Type B pancreatic cell (in vitro differentiated cells): ENCODE data around the gene CAMTA2. TPM values are rescaled to one million over a fixed set of nuclear protein-coding genes. Genes with fewer than 3 reads are reported as not detected.

Experiments
- DNase-seq: peaks from one replicate; pipeline ENCODE4 v3.0.0; 2021; ENCODE audit warnings: mixed read lengths; ENCODE audit not compliant: unreplicated experiment; ENCODE audit errors: extremely low spot score
- H3K27ac Mint-ChIP-seq: 2 replicates; pipeline ENCODE4 v1.8.0; 2021; ENCODE audit warnings: mild to moderate bottlenecking, mixed read lengths
- H3K27me3 Mint-ChIP-seq: 2 replicates; pipeline ENCODE4 v1.8.0; 2021; ENCODE audit warnings: mixed read lengths
- H3K36me3 Mint-ChIP-seq: 2 replicates; pipeline ENCODE4 v1.8.0; 2021; ENCODE audit warnings: mixed read lengths
- H3K4me1 Mint-ChIP-seq: one replicate; pipeline ENCODE4 v1.8.0; 2021; ENCODE audit warnings: mixed read lengths; ENCODE audit not compliant: unreplicated experiment
- H3K4me3 Mint-ChIP-seq: 2 replicates; pipeline ENCODE4 v1.8.0; 2021; ENCODE audit warnings: mild to moderate bottlenecking, mixed read lengths
- H3K9me3 Mint-ChIP-seq: 2 replicates; pipeline ENCODE4 v1.8.0; 2021; ENCODE audit warnings: mixed read lengths
- total RNA-seq: library from RNA; stranded (reverse); gene quantifications from 2 replicates; pipeline ENCODE4 v1.2.1, GENCODE V29; 2021; ENCODE audit warnings: low replicate concordance
- TF ChIP-seq, protein P1 (sequence below): fragments of 200-600 bp; sonication (generic); conservative IDR thresholded peaks from 2 replicates; pipeline ENCODE4 v1.5.0; 2021; ENCODE audit warnings: antibody characterized with exemption, mild to moderate bottlenecking

The CAMTA2 gene
- total RNA-seq, 1 donor from 2014 or later = 26.3 TPM

DNA sequence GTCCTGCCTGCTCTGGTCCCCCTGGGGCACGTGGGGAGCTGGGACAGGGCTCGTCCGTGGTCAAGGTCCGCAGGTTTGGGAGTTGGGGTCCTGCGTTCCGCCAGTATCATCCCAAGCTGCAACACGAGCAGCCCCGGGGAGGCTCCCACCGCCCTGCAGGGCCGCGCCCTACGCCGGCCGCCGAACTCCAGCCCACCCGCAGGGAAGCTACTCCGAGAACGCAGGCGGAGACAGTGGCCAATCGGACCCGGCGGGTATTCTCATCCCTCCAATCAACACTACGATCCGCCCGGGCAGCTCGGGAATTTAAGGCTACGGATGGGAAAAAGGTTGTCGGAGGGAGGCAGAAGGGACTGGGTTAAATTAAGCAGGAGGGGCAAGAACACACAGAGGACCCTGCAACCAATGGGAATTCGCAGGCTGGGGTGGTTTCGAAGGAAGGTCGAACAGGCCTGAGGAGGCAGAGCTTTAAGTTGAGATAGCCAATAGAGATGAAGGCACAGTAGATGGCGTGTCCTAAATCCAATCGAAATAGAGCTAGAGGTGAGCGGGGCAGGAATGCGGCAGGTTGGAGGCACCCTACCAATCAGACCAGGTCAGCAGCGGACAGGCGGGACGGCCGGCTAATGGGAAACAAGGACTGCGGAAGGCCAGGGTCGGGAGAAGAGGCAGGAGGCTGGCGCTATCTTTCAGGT is 20.5 kb downstream of the CAMTA2 start:
- H3K27ac Mint-ChIP-seq = no peak overlapping the region
- H3K9me3 Mint-ChIP-seq = no peaks in the 10 kb centered on the region
- peaks cover 20% of the 10 kb centered on the region for H3K36me3 Mint-ChIP-seq
- peak; percentile 96 for DNase-seq
- TF ChIP-seq, protein P1, sequence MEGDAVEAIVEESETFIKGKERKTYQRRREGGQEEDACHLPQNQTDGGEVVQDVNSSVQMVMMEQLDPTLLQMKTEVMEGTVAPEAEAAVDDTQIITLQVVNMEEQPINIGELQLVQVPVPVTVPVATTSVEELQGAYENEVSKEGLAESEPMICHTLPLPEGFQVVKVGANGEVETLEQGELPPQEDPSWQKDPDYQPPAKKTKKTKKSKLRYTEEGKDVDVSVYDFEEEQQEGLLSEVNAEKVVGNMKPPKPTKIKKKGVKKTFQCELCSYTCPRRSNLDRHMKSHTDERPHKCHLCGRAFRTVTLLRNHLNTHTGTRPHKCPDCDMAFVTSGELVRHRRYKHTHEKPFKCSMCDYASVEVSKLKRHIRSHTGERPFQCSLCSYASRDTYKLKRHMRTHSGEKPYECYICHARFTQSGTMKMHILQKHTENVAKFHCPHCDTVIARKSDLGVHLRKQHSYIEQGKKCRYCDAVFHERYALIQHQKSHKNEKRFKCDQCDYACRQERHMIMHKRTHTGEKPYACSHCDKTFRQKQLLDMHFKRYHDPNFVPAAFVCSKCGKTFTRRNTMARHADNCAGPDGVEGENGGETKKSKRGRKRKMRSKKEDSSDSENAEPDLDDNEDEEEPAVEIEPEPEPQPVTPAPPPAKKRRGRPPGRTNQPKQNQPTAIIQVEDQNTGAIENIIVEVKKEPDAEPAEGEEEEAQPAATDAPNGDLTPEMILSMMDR = no peak
- H3K4me3 Mint-ChIP-seq = no peak overlapping the region
- peaks cover 37% of the 10 kb centered on the region for H3K4me1 Mint-ChIP-seq
- no peaks in the 10 kb centered on the region for H3K27me3 Mint-ChIP-seq

DNA sequence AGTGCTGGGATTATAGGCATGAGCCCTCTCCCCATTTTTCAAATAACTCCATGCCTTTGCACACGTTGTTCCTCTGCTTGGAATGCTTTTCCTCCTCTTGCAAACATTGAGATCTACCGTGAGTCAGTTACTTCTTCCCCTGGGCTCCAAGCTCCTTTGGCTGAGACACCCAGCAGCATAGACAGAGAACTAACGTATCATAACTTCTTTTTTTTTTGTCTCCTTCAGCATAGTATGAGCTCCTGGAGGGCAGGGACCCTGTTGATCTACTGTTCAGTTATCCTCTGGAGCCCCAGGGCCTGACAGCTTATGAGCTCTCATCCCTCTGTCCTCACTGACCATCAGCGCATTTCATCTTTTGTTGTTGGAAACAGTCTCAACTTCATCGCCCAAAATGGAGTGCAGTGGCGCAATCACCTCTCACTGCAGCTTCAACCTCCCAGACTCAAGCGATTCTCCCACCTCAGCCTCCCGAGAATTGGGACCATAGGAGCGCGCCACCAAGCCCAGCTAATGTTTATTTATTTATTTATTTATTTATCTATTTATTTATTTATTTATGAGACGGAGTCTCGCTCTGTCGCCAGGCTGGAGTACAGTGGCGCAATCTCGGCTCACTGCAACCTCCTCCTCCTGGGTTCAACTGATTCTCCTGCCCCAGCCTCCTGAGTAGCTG is 22.0 kb downstream of the CAMTA2 start:
- TF ChIP-seq, protein P1 = no peak
- H3K9me3 Mint-ChIP-seq = no peaks in the 10 kb centered on the region
- peaks cover 33% of the 10 kb centered on the region for H3K4me1 Mint-ChIP-seq
- H3K27ac Mint-ChIP-seq = no peak overlapping the region
- no peaks in the 10 kb centered on the region for H3K27me3 Mint-ChIP-seq
- H3K36me3 Mint-ChIP-seq = peaks cover 22% of the 10 kb centered on the region
- DNase-seq = no peak
- peak overlapping the region; percentile 56 for H3K4me3 Mint-ChIP-seq

DNA sequence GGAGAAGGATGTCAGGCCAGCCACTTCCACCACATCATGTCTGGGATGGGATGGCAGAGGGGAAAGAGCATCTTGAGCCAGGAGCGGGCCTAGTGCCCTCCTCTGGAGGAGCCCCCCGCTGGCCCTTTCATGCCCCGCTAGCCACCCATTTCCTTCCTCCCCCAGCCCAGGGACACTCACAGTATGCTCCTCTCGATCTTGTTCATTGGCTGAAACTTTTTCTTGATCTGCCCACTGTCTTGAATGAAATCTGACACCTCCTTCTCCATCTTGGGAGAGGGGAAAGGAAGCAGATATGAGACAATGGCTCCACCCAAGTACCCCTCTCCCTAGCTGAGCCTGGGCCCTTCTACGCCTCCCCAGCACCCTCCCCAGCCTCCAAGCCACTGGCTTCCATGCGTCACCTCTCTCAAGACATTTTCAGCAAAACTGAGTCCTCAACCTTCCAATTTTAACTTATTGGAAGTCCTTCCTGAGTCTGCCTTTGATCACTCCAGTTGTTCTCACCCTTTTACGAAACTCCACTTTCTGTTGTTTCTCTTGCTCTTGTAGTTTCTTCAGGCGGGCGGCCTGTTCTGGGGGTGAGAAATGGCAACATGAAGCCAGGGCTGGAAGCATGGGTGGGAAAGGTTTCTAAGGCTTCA is 27.1 kb downstream of the CAMTA2 start:
- no peak overlapping the region for H3K4me3 Mint-ChIP-seq
- TF ChIP-seq, protein P1 = no peak
- H3K27ac Mint-ChIP-seq = no peak overlapping the region
- no peaks in the 10 kb centered on the region for H3K27me3 Mint-ChIP-seq
- H3K36me3 Mint-ChIP-seq = peaks cover 17% of the 10 kb centered on the region
- H3K4me1 Mint-ChIP-seq = peaks cover 16% of the 10 kb centered on the region
- no peak for DNase-seq
- H3K9me3 Mint-ChIP-seq = no peaks in the 10 kb centered on the region

DNA sequence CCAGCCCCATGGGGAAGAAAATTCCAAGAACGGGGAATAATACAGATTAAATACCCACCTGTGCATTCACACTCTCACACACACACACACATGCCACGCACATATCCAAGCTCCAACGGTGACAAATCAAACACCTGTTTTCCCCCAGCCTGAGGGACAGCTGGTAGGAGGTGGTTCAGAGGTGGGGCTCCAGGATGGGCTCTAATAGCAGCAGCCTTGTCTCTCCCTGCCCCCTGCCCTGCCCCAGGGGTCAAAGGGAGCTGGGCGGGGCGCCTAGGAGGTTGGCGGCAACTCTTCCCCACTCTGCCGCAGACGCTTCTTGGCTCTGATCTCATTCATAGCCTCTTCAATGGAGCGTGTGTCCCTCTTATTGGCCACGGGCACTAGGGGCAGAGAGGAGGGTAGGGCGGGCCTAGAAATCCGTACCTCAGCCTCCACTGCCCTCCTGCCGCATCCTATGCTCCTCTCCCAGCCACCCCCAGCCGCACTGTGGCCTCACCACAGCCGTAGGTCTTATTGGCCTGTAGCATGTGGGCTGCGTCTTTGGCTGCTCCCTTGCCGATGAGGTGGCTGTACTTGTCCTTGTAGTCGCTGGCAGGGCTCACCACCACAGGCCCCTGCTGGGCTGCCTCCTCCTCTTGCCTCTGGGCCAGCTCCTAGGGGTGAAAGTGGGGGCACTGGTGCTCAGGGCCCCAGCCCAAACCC is 28.1 kb downstream of the CAMTA2 start:
- Mint-ChIP-seq H3K4me1 (peaks cover 11% of the 10 kb centered on the region), H3K4me3 (no peak overlapping the region), H3K36me3 (peaks cover 13% of the 10 kb centered on the region), H3K27ac (peak overlapping the region; percentile 60), H3K27me3 (no peaks in the 10 kb centered on the region), H3K9me3 (no peaks in the 10 kb centered on the region)
- TF ChIP-seq, protein P1 = no peak
- no peak for DNase-seq

DNA sequence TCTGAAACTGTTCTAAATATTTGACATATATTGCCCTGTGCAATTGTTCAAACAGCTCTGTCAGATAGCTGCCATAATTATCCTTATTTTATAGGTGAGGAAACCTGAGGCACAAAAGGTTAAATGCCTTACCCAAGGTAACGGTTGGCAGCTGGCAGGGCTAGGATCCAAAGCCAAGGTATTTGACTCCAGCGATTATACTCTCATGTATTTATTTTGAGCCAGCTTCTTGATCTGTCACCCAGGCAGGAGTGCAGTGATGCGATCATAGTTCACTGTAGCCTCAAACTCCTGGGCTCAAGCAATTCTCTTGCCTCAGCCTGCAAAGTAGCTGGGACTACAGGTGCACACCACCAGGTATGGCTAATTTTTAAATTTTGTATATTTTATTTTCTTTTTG is 29.4 kb downstream of the CAMTA2 start:
- no peaks in the 10 kb centered on the region for H3K27me3 Mint-ChIP-seq
- no peak overlapping the region for H3K4me3 Mint-ChIP-seq
- H3K36me3 Mint-ChIP-seq = peaks cover 13% of the 10 kb centered on the region
- no peak overlapping the region for H3K27ac Mint-ChIP-seq
- DNase-seq = no peak
- TF ChIP-seq, protein P1 = no peak
- H3K9me3 Mint-ChIP-seq = no peaks in the 10 kb centered on the region
- peaks cover 16% of the 10 kb centered on the region for H3K4me1 Mint-ChIP-seq
